ENCODE results near the gene CIAO3.

CIAO3 gene

DNA sequence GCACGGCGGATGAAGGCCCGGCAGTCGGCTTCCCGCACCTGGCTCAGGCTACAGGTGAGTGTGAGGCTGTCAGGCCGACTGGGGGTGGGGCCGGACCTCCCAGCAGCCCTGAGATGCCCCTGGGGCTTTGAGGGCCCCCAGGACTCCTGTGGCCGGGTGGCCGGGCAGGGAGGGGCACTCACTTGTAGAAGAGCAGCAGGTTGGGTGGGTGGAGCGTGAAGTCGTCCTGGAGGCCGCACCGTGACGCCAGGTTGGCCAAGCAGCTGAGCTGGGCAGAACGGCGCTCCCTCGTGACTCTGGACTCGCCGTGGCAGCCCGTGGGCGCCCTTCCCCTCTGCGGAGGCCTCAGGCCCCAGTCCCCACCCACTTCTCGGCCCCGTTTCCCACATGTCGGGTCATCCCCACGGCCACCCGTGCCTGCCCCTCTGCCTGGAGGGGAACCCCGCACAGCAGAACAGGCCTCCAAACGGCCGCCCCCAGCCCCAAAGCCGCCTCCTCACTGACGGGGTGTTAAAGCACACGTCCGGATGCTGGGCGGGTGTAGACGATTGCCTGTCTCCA, 34.5 kb upstream of the CIAO3 start:
- DNase-seq (ENCODE audit: low spot score): no peak

- DNase-seq (ENCODE audit: low spot score): no peak
These were observed 33.5 kb upstream of the CIAO3 start for GRCh38 chr16:774086-775001.

GRCh38 chr16:772959-773358, 32.2 kb upstream of the CIAO3 start:
- DNase-seq (ENCODE audit: low spot score): no peak

GRCh38 chr16:770411-770810, 29.6 kb upstream of the CIAO3 start:
- DNase-seq (ENCODE audit: low spot score): no peak

GRCh38 chr16:769934-770333, 29.1 kb upstream of the CIAO3 start:
- DNase-seq (ENCODE audit: low spot score): no peak

DNA sequence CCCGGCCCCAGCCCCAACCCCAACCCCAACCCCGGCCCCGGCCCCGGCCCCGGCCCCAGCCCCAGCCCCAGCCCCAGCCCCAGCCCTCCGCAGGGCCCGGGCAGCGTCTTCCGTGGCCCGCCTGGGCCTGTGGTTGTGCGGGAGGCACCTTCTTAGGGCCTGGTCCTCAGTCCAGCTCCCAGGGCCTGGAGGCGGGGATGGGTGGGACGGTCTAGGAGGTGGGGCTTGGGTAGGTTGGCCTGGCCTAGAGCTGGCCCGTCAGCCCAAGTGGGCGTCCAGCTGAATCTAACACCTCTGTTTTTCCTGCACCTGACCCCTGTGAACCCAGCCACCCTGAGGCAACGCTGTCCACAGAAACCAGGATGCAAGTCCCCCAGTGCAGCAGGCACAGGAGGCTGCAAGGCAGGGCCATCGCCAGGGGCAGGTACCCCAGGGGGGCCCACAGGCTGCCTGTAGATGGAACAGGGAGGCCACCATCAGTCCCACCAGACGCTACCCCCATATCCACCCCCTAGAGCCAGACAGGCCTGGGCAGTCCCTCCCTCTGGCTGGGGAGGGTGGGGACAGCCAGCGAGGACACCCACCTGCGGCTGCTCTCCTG, 28.5 kb upstream of the CIAO3 start:
- DNase-seq (ENCODE audit: low spot score): no peak

GRCh38 chr16:768428-768827, 27.6 kb upstream of the CIAO3 start:
- DNase-seq (ENCODE audit: low spot score): no peak

GRCh38 chr16:767743-768235, 27.0 kb upstream of the CIAO3 start:
- no peak for DNase-seq (ENCODE audit: low spot score)

- no peak for DNase-seq (ENCODE audit: low spot score)
These were observed 26.2 kb upstream of the CIAO3 start for GRCh38 chr16:766820-767640.

- no peak for DNase-seq (ENCODE audit: low spot score)
These were observed 25.4 kb upstream of the CIAO3 start for GRCh38 chr16:766008-766819.

DNA sequence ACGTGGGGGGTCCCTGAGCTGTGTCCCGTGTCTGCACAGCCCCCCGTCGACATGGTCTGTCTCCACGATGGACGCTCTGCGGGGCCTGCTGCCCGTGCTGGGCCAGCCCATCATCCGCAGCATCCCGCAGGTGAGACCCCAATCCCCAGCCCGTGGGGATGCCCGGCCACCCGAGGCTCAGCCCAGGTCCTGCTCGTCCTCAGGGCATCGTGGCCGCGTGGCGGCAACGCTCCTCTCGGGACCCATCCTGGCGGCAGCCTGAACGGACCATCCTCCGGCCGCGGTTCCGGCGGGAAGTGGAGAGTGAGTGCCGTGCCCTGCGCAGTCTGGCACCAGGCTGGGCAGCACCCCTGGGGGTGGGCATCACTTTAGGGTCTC, 24.7 kb upstream of the CIAO3 start:
- DNase-seq (ENCODE audit: low spot score): no peak

- no peak for DNase-seq (ENCODE audit: low spot score)
These were observed 24.2 kb upstream of the CIAO3 start for GRCh38 chr16:764848-765487.

GRCh38 chr16:764184-764750, 23.5 kb upstream of the CIAO3 start:
- DNase-seq (ENCODE audit: low spot score): no peak

DNA sequence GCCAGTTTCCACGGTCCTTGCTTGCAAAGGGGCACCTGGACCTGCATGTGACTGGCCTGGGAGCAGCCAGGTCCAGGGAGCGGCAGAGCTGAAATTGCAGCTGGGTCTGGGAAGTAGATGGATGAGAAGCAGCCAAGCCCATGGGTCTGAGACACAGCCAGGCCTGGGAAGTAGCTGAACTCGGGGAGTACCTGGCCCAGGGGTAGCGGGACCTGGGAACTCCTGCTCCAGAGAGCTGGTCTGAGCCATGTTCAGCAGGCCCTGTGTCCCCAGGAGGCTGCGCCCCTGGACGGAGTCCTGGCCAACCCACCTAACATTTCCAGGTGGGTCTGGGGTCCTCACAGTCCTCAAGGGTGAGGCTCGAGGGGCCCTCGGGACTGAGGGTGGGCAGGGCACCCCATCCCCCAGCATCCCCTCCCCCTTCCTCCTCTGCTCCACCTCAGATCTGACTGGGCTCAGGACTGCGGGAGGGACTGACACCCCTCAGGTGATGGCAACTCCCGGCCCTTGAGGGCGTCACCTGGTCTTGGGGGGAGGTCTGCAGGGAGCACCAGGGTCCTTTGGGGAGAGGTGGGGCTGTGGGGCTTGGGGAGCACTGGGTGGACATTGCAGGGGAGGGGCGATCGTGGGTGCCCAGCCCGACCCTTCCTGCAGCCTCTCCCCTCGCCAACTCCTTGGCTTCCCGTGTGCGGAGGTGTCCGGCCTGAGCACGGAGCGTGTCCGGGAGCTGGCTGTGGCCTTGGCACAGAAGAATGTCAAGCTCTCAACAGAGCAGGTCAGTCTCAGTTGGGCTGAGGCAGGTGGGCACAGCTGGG, 22.8 kb upstream of the CIAO3 start:
- no peak for DNase-seq (ENCODE audit: low spot score)

GRCh38 chr16:762595-763268, 21.9 kb upstream of the CIAO3 start:
- no peak for DNase-seq (ENCODE audit: low spot score)

DNA sequence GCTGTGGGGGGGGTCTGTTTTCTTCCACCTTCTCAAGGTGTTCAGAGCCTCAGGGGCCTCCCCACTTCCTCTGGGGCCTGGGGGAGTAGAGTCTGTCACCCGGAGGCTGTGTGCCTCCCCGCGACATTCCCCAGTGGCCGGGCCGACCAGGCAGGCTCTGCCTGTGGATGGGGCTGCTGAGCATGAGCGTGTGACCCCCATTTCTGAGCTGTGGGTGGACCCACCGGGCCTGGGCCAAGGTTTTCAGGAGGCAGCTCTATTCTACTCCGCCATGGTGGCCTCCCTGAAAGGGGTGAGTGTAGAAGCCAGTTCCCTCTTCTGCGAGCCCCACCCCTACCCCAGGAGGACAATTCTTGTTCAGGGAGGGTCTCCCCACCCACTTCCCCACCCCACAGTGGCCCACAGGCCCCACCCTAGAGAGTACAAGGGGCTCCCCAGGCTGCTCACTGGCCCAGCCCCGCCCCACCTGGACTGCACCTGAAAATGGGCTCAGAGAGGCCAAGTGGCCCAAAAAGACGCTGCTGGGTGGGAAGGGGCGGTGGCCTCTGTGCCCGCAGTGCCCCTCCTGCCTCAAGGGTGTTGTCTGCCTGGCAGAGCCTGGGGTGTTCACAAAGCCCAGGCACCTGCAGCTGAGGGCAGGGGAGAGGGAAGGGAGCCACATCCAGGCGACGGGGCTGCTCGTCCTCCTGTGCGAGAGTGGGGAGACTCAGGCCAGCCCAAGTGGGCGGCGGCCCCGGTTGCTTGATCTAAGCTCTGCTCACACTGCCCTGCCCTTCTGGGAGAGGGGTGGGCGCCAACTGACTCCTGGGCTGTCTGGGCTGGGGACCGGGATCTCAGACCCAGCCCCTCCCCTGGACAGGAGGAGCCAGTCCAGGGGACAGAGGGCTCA, 21.1 kb upstream of the CIAO3 start:
- no peak for DNase-seq (ENCODE audit: low spot score)

DNA sequence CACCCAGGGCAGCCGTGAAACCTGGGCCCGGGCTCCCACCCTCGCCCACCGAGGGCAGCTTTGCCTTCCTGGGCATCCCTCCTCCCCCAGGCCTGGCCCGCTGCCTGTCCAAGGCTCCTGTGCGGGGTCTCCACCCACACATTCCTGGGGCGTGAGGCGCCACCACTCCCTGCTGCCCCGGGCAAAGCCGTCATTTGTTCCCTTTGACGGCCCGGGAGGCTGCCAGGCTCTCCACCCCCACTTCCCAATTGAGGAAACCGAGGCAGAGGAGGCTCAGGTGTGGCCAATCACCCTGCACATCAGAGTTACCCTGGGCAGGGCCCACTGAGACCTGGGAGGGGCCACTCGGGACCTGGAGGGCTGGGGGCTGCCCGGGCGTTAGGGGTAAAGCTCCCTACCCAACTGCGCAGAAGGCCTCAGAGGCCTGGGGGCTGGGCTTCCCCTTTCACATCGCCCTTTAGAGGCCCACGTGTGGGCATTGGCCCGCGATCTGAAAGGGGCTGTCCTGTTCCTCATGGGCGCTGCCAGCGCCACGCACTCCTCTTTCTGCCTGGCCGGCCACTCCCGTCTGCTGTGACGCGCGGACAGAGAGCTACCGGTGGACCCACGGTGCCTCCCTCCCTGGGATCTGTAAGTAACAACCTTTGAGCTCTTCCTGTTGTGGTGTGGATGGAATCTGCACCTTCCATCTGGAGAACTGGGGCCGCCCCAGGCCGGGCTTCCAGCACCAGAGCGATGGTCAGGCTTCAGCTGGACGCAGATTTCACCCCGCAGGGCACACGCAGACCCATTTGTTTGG, 19.9 kb upstream of the CIAO3 start, which contains the start of gene MSLN:
MSLN (plus strand) TSS at position 190 of the 799 bp plus-strand sequence. CDS start 1,947 bp downstream, outside the sequence.
- no peak for DNase-seq (ENCODE audit: low spot score)

Measured in HuH-7.5 (cell line).